ENCODE measurements around the gene TNS3.
"Not testable (repeated sequence)": the region's sequence is repeated elsewhere in the genome, so short reads cannot be mapped to it uniquely, and the experiment has no call there.

The TNS3 gene

DNA sequence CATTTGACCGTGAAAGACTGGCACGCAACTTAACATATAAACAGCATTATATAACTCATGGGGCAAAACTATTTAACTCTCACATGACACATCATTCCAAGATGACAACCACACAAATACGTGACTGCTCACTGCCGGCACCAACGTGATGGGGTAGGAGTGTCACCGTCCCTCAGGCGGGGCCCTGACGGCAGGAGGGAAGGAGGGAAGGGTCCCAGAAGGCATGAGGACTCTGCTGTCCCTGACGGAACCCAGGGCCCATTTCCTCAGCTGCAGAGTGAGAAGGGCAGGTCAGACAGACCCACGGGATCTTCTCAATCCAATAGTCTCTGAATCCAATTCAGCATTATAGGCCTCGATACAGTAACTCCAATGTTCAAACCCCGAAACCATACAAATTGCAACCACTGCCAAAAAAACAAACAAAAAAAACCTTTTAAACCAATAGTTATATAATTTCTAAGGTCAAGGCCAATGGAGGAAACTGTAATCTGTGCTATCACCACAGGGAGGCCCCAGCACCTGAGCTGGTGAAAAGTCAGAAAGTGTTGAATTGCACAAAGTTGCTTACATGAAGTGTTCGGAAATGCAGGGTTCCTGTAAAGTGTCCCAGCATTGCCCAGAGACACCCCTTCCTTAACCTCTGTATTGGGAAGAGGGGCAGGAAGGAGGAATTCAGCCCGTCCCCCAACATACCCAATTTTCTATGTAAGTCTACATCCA lies 137.4 kb downstream of the TNS3 start:
- no peak for DNase-seq

DNA sequence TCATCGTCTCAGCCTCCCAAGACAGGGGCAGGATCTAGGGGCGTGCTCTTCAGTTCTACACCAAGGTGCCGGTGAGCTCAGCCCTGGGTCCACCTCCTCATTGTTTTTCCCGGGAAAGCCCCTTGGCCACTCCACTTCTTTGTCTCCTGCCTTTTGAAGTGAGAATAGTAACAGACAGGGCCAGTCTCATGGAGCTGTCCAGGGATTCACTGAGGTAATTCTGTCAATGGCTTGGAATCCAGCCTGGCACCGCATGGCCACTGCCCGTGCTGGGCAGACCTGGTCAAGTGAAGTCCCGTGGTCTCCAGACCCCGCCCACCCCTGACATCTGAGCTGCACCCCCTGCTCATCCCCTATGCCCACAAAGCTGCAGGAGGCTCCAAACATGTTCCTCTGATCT lies 138.9 kb downstream of the TNS3 start:
- DNase-seq, result no peak

DNA sequence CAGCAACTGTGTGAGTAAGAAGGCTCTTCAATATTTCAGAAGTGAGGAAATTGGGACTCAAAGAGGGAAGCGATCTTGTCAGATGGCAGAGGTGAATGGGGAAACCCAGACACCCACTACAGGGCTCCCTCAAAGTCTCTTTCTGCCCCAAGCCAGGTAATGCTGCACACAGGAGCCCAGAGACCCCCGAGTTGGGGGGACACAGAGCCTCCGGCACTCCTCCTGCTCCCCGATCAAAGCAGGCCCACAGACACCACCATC lies 139.4 kb downstream of the TNS3 start:
- no peak for DNase-seq

DNA sequence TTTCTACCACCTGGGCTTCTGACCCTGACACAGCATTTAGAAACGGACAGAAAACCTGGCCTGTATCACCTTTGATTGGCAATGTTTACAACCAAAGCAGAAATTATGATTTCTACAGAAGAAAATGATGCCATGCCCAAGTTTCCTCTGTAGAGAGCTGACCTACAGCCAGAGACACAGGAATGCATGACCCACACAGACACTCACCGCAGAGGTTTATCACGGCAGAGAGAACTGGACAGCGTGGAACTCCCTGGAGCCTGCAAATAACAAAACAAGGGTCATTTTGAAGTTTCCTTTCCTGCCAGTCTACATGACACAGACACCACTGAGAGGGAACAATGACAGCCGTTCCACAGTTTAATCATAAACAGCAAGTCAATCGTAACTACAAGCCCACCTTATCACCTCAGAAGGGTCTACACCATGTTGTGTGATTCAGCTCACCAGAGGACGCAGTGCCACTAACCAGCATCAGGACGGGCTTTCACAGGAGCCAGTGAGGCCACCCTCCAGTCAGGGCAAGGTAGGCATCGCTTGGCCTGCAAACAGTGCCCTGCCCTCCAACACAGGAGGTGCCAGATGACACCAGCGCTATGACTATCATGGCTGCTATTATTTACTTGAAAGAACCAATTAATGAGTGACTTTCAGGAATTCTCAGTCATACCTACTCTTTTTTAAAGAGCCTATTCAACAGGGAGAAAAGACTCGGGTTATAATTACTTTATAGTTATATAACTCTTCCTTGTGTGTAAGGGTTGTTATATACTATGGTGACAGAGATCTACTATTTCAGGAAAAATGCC lies 139.9 kb downstream of the TNS3 start:
- no peak for DNase-seq

DNA sequence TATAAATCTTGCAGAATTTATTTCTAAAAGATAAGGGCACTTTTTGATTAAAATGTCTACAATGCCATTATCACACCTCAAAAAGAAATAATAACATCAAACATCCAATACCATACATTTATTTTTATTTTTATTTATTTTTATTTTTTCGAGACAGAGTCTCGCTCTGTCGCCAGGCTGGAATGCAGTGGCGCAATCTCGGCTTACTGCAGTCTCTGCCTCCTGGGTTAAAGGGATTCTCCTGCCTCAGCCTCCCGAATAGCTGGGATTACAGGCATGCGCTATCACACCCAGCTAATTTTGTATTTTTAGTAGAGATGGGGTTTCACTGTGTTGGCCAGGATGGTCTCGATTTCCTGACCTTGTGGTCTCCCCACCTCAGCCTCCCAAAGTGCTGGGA lies 140.9 kb downstream of the TNS3 start:
- not testable (repeated sequence) for DNase-seq

DNA sequence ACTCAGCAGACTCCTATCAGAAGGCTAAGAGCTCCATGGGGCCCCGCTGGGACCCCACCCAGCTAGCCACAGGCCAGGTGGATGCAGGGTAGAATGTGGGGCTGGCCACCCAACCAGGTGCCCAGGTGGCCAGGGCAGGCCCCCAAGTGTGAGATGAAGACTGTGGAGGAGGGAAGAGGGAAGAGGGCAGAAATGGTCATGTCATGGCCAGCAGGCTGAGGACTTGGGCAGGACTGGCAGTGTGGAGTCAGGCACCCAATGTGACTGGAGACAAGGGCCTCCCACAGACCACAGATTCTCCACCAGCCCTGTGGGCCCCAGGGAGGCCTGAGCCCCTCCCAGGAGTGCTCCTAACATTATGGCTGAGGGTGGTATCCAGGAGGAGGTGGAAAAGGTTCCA lies 141.6 kb downstream of the TNS3 start:
- no peak for DNase-seq

DNA sequence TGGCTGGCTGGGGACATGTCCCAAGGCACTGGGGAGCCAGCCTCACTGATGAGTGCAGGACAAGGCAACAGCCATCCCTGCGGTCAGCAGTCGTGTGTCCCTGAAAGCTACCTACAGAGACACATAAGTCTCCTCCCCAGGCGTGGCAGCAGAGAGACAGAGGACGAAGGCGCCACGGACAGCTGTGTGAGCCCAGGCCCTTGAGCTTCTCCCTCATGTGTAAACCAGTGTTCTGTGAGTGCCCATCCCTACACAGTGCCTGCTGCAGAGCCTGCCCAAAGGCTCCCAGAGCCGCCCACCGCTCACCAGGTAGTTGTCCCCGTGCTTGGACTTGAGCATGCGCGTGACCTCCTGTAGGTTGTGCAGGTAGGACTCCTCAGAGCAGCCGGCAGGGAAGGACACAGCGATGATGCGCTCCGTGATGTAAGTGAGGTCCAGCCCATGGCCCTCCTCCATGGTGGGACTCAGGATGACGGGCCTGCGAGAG lies 142.7 kb downstream of the TNS3 start:
- no peak for DNase-seq

DNA sequence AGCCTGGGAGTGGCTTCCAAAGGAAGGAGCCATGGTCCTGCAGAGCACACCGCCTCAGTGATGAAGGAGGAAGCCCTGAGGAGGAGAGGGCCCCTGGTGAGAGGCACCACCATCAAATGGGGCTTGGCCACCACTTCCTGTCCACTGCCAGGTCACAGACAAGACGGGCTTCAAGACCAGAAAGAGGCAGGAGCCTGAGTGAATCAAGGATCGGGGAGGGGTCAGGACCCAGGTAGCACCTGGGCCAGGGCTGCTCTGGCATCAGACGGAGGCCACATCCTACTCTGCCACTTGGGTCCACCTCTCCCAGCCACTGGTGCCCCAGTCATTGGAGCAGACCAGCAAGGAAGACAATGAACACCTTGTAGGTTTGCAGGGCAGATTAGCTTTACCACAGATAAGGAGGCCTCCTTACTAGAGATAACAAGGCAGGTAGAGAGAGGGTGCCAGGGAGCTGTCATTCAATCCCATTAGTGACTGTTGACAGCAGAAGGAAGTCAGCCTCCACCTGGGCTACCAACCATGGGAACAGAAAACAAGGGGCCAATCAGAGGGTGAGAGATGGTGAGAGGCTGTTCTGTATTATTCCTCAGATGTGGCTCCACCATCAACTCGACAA lies 143.4 kb downstream of the TNS3 start:
- peak; percentile 11 for DNase-seq

DNA sequence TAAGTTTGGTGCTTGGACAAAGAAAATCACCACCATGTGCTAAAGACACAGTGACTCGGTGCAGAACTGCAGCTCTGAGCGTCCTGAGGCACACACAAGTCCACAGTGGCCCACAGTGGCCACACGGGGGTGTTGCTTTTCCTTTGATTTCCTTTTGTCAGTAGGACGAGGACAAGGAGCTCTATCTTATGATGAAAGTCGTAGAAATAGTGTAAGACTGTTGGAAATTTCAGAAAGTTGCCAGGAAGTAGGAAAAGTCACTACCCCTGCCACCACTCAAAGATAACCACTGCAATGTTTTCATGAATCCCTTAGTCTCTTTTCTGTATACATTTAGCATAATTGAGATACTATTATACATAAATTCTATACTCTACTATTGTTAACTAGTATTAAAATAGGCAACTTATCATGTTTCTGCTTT lies 146.0 kb downstream of the TNS3 start:
- peak; percentile 20 for DNase-seq

DNA sequence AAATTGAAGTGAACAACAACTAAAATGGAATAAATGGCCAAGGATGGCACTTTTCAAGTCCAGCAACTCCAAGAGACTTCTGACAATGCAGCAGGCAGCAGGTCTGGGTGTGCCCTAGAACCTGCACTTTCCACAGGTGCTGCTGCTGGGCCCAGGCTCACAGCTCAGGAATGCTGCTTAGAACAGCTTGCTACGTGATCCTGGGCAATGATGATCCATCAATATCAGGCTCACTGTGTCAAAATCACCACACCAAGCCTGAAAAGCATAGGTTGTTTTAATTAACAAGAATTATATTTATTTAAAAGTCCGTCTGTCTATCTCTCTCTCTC lies 148.4 kb downstream of the TNS3 start:
- no peak for DNase-seq

DNA sequence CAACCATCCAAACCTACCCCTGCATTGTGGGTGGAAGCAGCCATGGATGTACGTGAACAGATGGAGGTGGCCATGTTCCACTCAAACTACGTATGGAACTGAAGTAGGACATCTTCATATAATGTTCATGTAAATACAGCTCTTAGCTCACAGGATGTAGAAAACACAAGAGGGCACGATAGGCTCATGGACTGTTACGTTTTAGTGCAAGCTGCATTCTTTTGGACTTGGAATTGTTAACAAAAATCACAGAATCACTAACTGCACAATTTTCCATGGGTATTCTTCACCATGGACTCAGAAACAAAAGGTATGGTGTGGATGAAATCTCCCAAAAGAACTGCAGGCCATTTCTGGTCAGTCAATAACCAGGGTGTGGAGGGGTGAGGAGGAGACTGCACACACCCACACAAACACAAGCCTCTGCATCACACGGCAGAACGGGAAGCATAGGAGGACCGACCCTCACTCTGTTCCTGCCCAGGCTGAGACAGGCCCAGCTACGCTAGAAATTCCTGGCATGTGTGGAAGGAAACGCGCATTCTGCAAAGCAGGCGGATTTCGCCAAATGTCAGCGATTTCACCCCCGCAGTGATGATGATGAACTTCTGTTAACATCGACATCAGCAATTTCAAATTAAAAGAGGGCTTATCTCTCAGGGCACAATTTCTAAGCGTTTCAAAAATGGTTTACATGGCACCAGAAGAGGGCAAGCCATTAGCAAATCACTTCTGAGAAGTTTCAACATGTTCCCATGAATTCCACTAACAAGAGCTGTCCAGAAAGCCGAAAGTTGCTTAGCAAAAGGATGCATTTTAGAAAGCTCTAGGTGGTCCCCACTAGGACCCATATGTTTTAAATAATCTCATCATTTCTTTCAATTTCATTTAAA lies 149.0 kb downstream of the TNS3 start:
- DNase-seq, result no peak

DNA sequence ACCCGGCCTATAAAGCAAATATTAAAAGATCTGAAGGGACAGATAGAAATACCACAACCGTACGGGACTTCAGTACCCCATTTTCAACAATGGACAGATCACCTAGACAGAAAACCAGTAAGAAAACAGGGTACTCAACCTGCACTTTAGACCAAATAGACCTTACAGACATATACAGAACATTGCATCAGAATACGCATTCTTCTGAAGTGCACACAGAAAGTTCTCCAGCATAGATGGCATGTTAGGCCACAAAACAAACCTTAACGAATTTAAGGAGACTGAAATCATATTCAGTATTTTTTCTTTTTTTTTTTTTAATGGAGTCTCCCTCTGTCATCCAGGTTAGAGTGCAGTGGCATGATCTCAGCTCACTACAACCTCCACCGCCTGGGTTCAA lies 151.5 kb downstream of the TNS3 start:
- DNase-seq, result no peak

DNA sequence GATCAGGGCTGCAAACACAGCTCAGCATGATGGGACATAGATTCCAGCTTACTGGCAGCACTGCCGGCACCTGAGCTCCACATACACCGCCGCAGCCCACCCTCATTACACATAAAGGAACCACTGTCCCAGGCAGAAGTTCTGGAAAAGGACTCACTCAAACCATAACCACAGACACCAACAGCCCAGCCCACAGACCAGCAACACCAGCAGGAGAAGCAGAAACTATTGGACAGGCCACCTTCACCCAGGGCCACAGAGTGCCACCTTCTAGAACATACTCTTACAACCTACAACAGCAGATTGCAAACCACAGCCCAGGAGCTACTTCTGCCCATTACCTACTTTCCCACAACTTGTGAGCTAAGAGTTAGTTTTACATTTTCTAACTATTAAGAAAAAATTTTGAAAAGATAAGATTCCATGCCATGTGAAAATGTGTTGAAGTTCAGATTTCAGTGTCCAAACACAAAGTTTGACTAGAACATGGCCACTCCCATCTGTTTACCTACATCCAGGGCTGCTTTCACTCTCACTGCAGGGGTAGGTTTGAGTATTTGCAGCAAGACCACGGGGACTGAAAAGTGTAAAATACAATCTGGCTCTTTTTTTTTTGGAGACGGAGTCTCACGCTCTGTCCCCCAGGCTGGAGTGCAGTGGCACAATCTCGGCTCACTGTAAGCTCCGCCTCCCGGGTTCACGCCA lies 153.0 kb downstream of the TNS3 start:
- peak; percentile 25 for DNase-seq

DNA sequence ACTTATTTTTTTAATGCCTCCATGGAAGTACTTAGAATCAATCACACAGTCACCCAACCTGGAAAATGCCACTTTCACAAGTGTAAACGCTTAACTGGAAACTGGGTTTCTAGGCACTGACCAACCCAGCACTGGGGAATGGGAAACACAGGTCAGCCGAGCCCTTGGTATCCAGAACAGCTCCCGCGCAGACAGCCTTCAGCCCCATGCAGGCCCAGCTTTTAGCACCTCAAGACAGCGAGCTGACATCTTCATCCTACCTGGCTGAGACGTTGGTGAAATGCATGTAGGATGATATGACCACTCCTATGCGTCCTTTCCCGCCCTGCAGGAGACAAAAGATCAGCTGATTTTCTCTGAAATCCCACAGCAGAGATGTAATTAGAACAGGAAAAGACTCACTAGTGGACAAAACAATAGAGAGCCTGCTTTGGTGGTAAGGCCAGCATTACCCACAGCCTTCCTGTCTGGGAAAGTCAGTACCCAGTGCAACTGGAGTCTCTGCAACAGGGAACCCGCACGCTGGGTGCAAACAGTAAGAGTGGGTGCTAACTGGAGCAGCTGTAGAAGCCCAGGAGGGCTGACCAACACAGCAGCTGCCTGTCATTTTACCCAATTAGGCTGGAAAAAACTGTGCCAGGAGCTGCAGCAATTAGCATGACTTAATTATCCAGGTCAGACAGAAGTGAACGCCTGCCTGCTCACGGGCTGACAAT lies 153.7 kb downstream of the TNS3 start:
- DNase-seq, result peak; percentile 85

DNA sequence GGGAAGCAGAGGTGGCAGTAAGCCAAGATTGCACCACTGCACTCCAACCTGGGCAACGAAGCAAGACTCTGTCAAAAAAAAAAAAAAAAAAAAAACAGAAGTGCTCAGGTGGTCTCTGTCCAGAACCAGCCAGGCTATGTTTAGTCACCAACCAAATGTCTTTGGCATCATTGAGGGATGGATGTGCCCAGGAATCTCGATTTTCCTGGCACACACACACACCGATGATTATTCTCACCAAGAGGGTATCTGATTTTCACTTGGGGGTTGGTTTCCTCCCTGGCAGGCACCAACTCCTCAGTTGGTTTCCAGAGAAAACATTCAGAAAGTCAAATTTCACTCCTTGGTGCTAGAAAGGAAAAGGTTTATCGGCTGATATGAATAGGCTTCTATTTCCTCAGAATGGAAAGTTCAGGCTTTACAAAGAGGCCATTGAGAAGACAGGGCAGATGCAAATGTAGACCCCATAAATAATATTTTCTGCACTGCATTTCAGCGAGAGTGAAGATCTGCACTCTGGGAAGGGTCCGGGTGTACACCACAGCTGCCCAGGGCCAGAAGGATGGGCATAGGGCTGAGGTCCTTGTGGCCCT lies 154.8 kb downstream of the TNS3 start:
- no peak for DNase-seq

DNA sequence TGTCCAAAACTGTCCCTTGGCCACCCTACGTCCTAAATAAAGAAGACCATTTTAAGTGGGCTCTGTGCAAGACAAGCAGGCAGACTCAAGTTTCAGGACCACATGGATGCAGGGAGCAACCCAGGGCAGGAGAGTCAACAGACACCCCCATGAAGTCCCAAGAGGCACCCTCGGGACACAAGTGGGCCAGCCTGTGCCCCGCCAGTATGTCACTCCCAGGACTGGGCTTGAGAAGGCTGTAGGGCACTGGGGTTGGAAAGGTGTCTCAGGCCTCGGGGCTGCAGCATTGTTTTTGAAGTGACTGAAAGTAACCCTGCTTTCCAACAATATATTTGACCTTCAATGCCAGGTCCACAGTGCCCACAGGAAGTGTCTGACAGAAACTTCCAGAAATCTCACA lies 157.4 kb downstream of the TNS3 start:
- no peak for DNase-seq

DNA sequence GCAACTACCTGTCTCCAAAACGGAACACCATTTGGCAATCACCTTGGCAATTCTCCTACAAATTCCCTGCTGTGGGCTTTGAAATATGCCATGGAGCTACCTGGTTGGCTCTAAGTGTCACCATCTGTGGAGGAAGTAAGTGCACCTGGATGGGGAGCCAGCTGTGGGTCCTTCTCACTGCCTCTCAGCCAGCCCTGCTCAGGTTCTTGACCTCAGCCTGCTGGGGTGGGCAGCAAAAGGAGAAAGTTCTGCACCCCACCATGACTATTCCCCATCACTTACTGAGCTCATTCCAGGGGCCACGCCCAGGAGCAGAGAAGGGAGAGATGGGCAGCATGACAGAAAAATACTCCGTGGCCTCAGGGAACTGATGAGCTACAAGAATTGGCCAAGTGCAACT lies 158.7 kb downstream of the TNS3 start:
- DNase-seq, result peak; percentile 57

DNA sequence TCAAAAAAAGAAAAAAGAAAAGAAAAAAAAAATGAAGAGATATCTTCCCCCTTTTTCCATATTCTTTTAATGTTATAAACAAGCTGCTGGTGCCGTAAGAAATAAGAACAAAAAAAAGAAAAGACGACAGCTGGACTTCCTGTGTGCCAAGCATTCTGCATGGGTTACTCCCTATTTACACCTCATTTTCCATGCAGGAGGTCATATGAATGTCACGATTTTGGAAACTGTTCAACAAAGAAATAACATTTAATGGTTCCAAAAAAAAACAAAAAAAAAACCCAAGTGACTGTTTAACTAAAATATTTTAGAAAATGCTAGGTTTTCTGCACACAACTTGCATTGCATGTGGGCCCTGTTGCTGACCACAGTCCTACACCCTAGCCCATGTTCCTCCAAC lies 159.3 kb downstream of the TNS3 start:
- peak; percentile 85 for DNase-seq

DNA sequence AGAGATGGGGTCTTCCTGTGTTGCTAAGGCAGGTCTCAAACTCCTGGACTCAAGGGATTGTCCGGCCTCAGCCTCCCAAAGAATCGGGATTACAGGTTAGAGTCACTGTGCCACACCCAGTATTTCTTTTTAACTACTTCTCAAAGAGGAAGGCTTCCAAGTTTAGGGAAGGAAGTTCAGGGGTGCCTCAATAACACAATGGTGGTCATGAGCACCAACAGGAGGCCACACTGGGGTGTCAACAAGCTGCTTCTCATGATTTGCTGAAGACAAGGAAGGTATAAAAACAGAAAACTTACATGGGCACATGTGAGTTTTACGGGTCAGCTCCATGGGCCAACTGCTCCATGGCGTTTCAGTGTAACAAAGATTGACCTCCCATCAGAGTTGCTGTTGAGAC lies 160.5 kb downstream of the TNS3 start:
- no peak for DNase-seq

DNA sequence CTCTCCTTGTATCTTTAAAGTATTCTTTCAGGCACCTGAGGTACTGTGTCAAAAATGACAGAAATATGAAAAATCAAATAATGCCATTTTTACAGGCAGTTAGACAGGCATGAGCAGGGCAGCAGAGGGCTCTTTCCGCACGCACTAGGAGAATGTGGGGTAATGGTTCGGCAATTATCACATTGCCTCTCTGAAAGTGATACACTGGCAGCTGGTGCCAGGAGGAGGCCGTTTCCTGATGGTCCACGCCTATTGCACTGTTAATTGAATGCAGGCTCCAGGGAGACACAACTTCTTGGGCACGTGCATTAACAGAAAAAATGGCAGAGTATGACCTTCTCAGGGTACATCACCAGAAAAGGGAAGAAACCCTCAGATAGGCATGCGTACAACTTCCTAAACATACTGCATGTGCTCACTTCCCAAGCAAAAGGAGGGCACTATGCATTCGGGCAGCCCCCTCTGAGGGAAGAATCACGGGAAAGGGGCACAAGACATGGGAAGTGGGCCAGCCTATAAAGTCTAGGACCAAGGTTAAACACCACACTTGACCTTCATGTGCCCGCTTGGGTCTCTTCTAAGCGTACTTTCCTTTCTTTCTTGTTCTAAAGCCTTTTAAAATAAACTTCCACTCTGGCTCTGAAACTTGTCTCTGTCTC lies 161.7 kb downstream of the TNS3 start:
- DNase-seq, result peak; percentile 93

DNA sequence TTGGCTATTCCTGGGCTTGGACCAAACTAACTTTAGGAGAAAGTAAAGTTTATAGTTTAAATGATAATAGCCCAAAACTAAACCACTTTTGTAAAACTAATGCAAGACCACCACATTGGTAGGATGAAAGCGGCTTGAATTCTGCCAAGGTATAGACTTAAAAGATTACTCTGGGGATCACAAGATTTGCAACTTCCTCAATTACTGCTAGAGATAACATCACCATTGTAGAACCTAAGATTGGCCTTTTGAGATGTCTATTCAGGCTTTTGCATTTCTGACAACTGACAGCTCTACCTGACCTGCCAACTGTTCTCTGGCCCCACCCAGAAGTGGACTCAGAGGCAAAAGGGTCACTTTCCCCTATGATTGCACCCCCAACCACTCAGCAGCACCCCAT lies 162.4 kb downstream of the TNS3 start:
- no peak for DNase-seq
